CD4-positive, alpha-beta T cell treated with Interleukin-21 for 1 hour (primary cell): ENCODE data around the gene GBGT1.
A peak's percentile ranks its signal among the peaks of the same experiment; 100 is the strongest.

ENCODE experiments used
- DNase-seq: peaks from one replicate; pipeline ENCODE4 v3.0.0-alpha.2; 2020

Gene GBGT1

GRCh38 chr9:133141833-133142595 lies 21.7 kb downstream of the GBGT1 start:
- peak; percentile 92 for DNase-seq

- no peak for DNase-seq
Observed at GRCh38 chr9:133140606-133141005, 23.1 kb downstream of the GBGT1 start.

DNA sequence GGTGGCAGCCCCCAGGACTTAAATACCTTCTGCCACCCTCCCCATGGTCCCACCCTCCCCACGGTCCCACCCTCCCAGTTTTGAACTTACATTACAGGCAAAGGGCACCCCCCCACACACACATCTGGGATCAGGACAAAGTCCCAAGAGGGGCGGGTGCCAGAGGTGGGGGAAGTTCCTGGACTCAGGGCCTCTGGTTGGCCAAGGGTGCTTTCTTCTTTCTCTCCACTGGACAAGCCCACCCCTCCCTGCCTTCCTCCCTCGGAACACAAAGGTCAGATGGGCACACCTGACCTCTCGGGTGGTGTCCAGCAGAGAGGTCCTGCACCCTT lies 23.6 kb downstream of the GBGT1 start:
- no peak for DNase-seq

GRCh38 chr9:133139246-133140173 lies 24.2 kb downstream of the GBGT1 start:
- DNase-seq: no peak

- peak; percentile 43 for DNase-seq
Observed at GRCh38 chr9:133137451-133138231, 26.1 kb downstream of the GBGT1 start.

DNA sequence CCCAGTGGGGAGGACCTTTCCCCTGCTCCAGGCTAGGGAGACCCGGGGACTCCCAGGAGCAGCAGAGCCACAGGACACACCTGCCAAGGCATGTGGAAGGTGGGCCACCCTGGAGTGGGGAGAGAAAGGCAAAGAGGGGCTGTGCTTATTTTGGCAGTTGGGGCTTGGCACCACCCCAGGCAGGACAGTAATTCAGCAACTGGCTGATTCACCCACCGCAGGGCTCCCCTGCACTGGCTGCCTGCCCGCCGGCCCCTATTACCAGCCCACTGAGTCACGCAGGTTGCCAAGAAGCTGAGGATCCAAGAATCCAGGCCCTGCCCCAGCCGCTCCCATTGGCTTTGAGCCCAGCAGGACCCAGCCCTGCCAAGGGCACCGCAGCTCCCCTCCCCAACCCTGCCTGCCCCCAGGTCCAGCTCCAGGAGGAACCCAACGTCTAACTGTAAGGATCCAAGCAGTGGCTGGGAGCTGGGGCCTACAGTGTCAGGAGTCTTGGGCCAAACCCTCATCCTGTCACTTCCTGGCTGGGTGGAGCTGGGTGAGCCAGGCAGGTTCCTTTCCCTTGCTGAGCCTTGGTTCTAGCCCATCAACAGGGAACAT lies 28.5 kb downstream of the GBGT1 start:
- peak; percentile 56 for DNase-seq

- no peak for DNase-seq
Observed at GRCh38 chr9:133134388-133135145, 29.1 kb downstream of the GBGT1 start.

DNA sequence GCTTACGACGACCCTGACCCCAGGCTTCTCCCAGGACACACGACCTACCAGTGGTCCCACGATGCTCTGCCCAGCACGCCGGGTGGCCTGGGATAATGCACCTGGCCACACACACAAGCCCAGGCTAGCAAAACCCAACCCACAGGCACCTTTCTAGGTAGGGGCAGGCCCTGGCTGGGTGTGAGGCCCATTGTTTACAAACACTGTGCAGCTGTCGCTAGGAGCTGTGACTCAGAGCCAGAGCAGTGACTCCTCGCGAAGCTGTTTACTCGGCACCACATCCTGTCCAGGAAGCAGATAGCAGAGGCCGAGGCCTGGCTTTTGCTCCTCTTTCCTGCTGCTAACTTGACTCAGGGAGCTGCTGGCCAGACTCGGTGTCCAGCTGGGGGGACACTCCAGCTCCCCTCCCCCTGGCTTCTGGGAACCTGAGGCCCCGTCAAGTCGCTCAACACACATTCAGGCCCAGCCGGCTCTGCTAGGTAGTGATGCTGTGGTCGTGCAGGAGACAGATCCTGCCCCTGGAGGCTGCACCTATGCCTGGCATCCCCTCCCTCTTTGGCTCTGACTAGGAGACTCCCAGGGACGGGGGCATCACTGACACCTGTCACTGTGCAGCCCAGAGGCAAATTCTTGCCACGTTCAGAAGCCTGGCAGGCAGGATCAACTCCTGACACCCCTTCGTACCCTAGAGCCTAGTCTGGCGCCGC lies 29.9 kb downstream of the GBGT1 start:
- DNase-seq: peak; percentile 96

DNA sequence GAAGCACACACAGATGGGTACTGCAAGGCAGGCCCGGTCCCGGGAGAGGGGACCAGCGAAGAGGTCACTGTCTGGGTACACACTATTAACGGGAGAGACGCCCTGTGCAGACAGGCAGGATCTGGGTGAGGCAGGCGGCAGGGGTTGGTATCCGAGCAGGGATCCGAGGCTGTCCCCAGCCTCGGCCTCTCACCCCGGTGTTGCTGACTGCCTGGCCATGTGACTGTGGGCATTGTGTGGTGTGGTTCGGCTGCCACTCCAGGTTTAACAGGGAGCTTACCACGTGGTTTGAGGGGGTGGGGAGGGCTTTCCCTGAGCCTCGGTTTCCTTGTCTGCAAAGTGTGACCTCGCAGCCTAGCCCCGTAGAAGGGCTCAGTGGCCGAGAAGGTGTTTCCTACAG lies 31.5 kb downstream of the GBGT1 start:
- DNase-seq: peak; percentile 29

- DNase-seq: no peak
Observed at GRCh38 chr9:133131506-133131905, 32.2 kb downstream of the GBGT1 start.

DNA sequence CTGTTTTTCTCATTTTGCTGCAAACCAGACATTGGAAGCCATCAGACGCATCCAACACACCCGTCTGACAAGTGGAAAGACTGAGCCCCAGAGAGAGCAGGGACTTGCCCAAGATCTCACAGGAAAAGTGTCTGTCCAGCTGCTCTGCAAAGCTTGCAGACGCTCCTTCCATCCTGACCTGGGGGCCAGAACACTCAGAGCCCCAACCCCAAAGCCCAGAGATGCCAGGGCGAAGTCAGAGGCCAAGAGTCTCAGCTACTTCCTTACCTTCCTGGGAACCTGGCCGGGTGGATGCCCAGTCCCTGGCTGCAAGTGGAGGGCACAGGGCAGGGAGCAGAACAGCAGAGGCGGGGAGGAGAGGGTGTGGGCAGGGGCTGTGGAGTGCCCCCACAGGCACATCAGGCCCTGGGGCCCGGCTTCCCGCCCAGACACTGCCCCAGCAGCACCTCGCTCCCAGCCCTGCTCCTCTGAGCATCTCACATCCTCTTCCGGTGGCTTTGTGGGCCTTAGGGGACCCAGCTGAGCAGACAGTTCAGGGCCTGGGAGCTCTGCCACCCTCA lies 32.9 kb downstream of the GBGT1 start:
- peak; percentile 84 for DNase-seq

- peak; percentile 63 for DNase-seq
Observed at GRCh38 chr9:133129001-133129795, 34.5 kb downstream of the GBGT1 start.

GRCh38 chr9:133128152-133128551 lies 35.6 kb downstream of the GBGT1 start:
- DNase-seq: no peak

GRCh38 chr9:133127340-133127981 lies 36.3 kb downstream of the GBGT1 start:
- peak; percentile 90 for DNase-seq

GRCh38 chr9:133126697-133127339 lies 36.9 kb downstream of the GBGT1 start:
- no peak for DNase-seq

- DNase-seq: peak; percentile 69
Observed at GRCh38 chr9:133125941-133126696, 37.6 kb downstream of the GBGT1 start.

DNA sequence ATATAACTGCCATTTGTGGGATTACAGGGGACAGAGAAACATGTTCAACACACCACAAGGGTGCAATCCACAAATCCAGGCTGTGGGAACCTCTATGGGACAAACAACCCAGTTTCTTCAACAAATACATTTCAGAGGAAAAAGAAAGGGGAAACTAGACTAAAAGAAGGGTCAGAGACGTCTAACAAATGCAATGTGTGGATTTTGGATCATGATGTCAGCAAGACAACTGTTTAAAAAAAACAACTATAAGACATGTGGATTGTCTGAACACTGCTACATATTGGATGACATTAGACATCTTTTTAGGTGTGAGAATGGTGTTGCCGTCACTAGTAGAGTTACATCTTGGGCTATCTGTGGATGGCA lies 38.8 kb downstream of the GBGT1 start:
- DNase-seq: no peak

GRCh38 chr9:133124123-133124906 lies 39.4 kb downstream of the GBGT1 start:
- DNase-seq: no peak
